Endothelial cell of umbilical vein (primary cell): ENCODE results near the gene PSMC3. TPM values are rescaled to one million over a fixed set of nuclear protein-coding genes. Genes with fewer than 3 reads are reported as not detected.

Experiments used
- BruUV-seq: library from RNA; stranded (reverse); fragments of 400-500 nt; replicated peaks from 2 replicates; lab custom pipeline; 2021; lab: Mats Ljungman, UMichigan
- CTCF ChIA-PET: fragments of 300-600, 350-600 bp; sonication (Branson Sonifier 250); formaldehyde crosslinking; loops from one replicate; lab custom pipeline; 2021; ENCODE audit warnings: antibody characterized with exemption, inconsistent platforms; lab: Charles Lee
- POLR2A ChIA-PET: fragments of 300-600, 350-600 bp; sonication (Branson Sonifier 250); formaldehyde crosslinking; loops from one replicate; lab custom pipeline; 2021; ENCODE audit warnings: antibody characterized with exemption, inconsistent platforms; lab: Charles Lee
- DNase-seq: peaks from one replicate; pipeline ENCODE4 v3.0.0-alpha.2; 2011; ENCODE audit warnings: low read depth, low spot score
- FAIRE-seq: peaks from 2 replicates; lab custom pipeline; 2011; peaks lifted over from hg19 to GRCh38; lab: Jason Lieb, UNC
- H2AFZ ChIP-seq: 2 replicates; pipeline ENCODE4 v1.6.0; 2012; ENCODE audit warnings: low read depth, low read length, control low read depth, inconsistent platforms
- H3K27ac ChIP-seq: 2 replicates; pipeline ENCODE4 v1.5.1; 2011; ENCODE audit warnings: low read depth, mild to moderate bottlenecking, control low read depth, low read length, moderate library complexity; ENCODE audit not compliant: insufficient read depth
- H3K27me3 ChIP-seq, 2 experiments: 2 replicates each; pipeline versions ENCODE4 v1.6.0 to v1.6.1; 2011; ENCODE audit warnings: low read length in 2 of 2, mixed read lengths in 1 of 2; ENCODE audit not compliant: control insufficient read depth in 2 of 2, insufficient read depth in 2 of 2
- H3K36me3 ChIP-seq, 2 experiments: 2 replicates in 1 of 2; 3 replicates in 1 of 2; pipeline ENCODE4 v1.5.1; 2011; ENCODE audit warnings: low read length in 2 of 2, mild to moderate bottlenecking in 1 of 2, moderate library complexity in 1 of 2; ENCODE audit not compliant: control insufficient read depth in 2 of 2, insufficient read depth in 2 of 2; ENCODE audit errors: extremely low read depth in 1 of 2
- H3K4me1 ChIP-seq: 3 replicates; pipeline ENCODE4 v1.5.1; 2011; ENCODE audit warnings: mild to moderate bottlenecking, low read length; ENCODE audit not compliant: control insufficient read depth, insufficient read depth; ENCODE audit errors: extremely low read depth
- H3K4me2 ChIP-seq: 2 replicates; pipeline ENCODE4 v1.6.1; 2011; ENCODE audit warnings: low read length, control low read depth, mixed read lengths; ENCODE audit not compliant: insufficient read depth
- H3K4me3 ChIP-seq, 3 experiments: fragments of 200-600 bp in 1 of 3; sonication (generic), shearing (Covaris generic) in 1 of 3; replicated peaks in 1 of 3; 2 replicates each; pipeline ENCODE4 v1.5.1; 2011 to 2016; ENCODE audit warnings: control low read depth in 3 of 3, low read length in 3 of 3, mild to moderate bottlenecking in 2 of 3, inconsistent platforms in 1 of 3, low read depth in 1 of 3, moderate library complexity in 1 of 3; ENCODE audit not compliant: insufficient read depth in 1 of 3
- H3K79me2 ChIP-seq: 2 replicates; pipeline ENCODE4 v1.6.0; 2012; ENCODE audit warnings: low read length, inconsistent platforms; ENCODE audit not compliant: control insufficient read depth, insufficient read depth
- H3K9ac ChIP-seq: replicated peaks from 2 replicates; pipeline ENCODE3; 2011; ENCODE audit warnings: low read length, control low read depth; ENCODE audit not compliant: insufficient read depth; ENCODE audit errors: extremely low read depth
- H3K9me1 ChIP-seq: replicated peaks from 3 replicates; pipeline ENCODE4 v1.6.0; 2011; ENCODE audit warnings: mild to moderate bottlenecking, low read length; ENCODE audit not compliant: control insufficient read depth, insufficient read depth; ENCODE audit errors: extremely low read depth
- H3K9me3 ChIP-seq: replicated peaks from 2 replicates; pipeline ENCODE4 v1.5.1; 2012; ENCODE audit warnings: low read length, inconsistent platforms; ENCODE audit not compliant: control insufficient read depth, insufficient read depth
- H4K20me1 ChIP-seq: replicated peaks from 2 replicates; pipeline ENCODE3; 2011; ENCODE audit warnings: mild to moderate bottlenecking, low read length; ENCODE audit not compliant: control insufficient read depth, insufficient read depth; ENCODE audit errors: extremely low read depth
- EZH2 ChIP-seq: IDR thresholded peaks from 2 replicates; pipeline ENCODE4 v1.6.1; 2012; ENCODE audit warnings: borderline replicate concordance, low read depth, mild to moderate bottlenecking, moderate library complexity, low read length, inconsistent platforms; ENCODE audit not compliant: severe bottlenecking
- FOS ChIP-seq: IDR thresholded peaks from 2 replicates; pipeline ENCODE4 v1.6.1; 2011; ENCODE audit warnings: mild to moderate bottlenecking, low read length, moderate library complexity, borderline replicate concordance; ENCODE audit not compliant: insufficient read depth
- GATA2 ChIP-seq: IDR thresholded peaks from 2 replicates; pipeline ENCODE4 v1.7.0; 2011; ENCODE audit warnings: low read depth, mild to moderate bottlenecking, moderate library complexity, mixed read lengths, low read length; ENCODE audit not compliant: insufficient read length, insufficient read depth
- JUN ChIP-seq: IDR thresholded peaks from 2 replicates; pipeline ENCODE4 v1.6.1; 2011; ENCODE audit warnings: borderline replicate concordance, low read depth; ENCODE audit not compliant: insufficient read length, insufficient read depth
- MYC ChIP-seq: IDR thresholded peaks from one replicate; pipeline ENCODE4 v1.6.1; 2011; ENCODE audit warnings: mild to moderate bottlenecking, low read depth, low read length
- POLR2A ChIP-seq: IDR thresholded peaks from 2 replicates; pipeline ENCODE4 v1.6.1; 2012; ENCODE audit warnings: low read depth, mild to moderate bottlenecking, control low read depth, low read length
- POLR2AphosphoS5 ChIP-seq: IDR thresholded peaks from 2 replicates; pipeline ENCODE4 v1.6.1; 2012; ENCODE audit warnings: low read depth, mild to moderate bottlenecking, control low read depth, low read length, moderate library complexity; ENCODE audit not compliant: insufficient read depth
- dilution Hi-C: fragments of 300-500 bp; cut with MboI; formaldehyde crosslinking; loops from one replicate; pipeline ENCODE4 v1.15.0; 2019; ENCODE audit warnings: low sequenced_read_pairs; ENCODE audit not compliant: extremely low pct_ligation_motif_present
- intact Hi-C: fragments of 100-400 bp; cut with micrococcal nuclease; formaldehyde crosslinking; loops from one replicate; pipeline ENCODE4 v1.10.0; 2022
- polyA plus RNA-seq, 4 experiments: library from polyadenylated mRNA; depleted of rRNA in 3 of 4; stranded (reverse) in 3 of 4; unstranded in 1 of 4; fragments of >200 nt; gene quantifications; 2 replicates each; pipeline versions ENCODE4 v1.2.1 to v1.2.3, GENCODE V29; 2011 to 2012; ENCODE audit warnings: missing spikeins in 1 of 4
- total RNA-seq: library from RNA; stranded (reverse); gene quantifications from 2 replicates; pipeline ENCODE4 v1.2.3, GENCODE V29; 2021
- TF ChIP-seq, protein P1 (sequence below), 2 donors: IDR thresholded peaks; 1 replicate in 1 of 2; 2 replicates in 1 of 2; pipeline ENCODE4 v1.5.1; 2011; ENCODE audit warnings: low read length in 2 of 2, mild to moderate bottlenecking in 2 of 2, moderate library complexity in 2 of 2, control low read depth in 1 of 2, inconsistent platforms in 1 of 2, low read depth in 1 of 2; ENCODE audit not compliant: insufficient read depth in 1 of 2; ENCODE audit errors: extremely low read depth in 1 of 2
- TF ChIP-seq, protein P2 (sequence below): IDR thresholded peaks from 2 replicates; pipeline ENCODE4 v1.6.1; 2011; ENCODE audit not compliant: insufficient read depth, insufficient read length

Gene PSMC3
- total and polyA plus RNA-seq, 2 donors (not counting 3 experiments of a cell fraction or from before 2014, with no cell fraction given) = 179 to 203 TPM

DNA sequence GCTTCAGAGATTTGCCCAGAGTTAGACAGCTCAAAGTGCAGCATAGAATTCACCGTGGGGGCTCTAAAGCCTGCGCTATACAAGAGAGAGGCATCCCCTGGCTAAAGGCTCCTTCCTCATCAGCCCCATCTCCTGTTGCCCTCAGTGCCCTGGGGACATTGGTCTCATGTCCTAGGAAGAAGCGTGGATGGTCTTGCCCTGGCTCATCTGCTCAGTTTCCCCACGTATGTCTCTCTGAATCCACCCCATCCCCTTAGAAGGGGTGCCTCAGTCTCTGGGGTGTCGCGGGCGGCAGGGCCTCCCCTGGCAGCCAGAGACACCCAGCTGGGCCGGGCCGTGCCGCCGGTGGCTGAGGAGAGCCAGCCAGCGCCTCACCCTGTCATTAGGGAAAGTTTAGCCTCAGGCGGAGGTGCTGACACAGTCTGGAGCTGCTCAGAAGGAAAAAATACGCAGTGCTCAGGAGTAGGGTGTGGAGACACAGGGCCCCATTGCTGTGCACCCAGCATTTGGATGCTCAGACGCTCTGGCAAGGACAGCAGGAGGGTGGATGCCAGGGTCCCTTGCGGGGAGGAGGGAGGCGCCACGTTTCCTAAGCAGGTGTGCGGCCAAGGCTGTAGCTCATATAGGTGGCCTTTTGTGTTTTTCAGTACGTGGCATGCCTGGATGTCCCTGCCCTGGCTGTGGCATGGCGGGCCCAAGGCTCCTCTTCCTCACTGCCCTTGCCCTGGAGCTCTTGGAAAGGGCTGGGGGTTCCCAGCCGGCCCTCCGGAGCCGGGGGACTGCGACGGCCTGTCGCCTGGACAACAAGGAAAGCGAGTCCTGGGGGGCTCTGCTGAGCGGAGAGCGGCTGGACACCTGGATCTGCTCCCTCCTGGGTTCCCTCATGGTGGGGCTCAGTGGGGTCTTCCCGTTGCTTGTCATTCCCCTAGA, 16.5 kb downstream of the PSMC3 start:
- TF ChIP-seq JUN (no peak), FOS (no peak), GATA2 (no peak), EZH2 (no peak), MYC (no peak), POLR2A (no peak), POLR2AphosphoS5 (no peak)
- TF ChIP-seq, protein P1, sequence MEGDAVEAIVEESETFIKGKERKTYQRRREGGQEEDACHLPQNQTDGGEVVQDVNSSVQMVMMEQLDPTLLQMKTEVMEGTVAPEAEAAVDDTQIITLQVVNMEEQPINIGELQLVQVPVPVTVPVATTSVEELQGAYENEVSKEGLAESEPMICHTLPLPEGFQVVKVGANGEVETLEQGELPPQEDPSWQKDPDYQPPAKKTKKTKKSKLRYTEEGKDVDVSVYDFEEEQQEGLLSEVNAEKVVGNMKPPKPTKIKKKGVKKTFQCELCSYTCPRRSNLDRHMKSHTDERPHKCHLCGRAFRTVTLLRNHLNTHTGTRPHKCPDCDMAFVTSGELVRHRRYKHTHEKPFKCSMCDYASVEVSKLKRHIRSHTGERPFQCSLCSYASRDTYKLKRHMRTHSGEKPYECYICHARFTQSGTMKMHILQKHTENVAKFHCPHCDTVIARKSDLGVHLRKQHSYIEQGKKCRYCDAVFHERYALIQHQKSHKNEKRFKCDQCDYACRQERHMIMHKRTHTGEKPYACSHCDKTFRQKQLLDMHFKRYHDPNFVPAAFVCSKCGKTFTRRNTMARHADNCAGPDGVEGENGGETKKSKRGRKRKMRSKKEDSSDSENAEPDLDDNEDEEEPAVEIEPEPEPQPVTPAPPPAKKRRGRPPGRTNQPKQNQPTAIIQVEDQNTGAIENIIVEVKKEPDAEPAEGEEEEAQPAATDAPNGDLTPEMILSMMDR (IDR thresholded peaks at IDR 0.05; ENCODE audit: extremely low read depth in 1 of 2, insufficient read depth in 1 of 2, low read depth in 1 of 2, low read length in 2 of 2) = no peak
- TF ChIP-seq, protein P2, sequence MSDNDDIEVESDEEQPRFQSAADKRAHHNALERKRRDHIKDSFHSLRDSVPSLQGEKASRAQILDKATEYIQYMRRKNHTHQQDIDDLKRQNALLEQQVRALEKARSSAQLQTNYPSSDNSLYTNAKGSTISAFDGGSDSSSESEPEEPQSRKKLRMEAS = no peak
- BruUV-seq = no TSS peak
- dilution Hi-C loops = no loop called here

More for the DNA sequence above, 16.5 kb downstream of the PSMC3 start:
- H3K9ac ChIP-seq = peak overlapping the region; percentile 94
- POLR2A ChIA-PET = no interaction called here
- DNase-seq (no peak), FAIRE-seq (no peak)
- no peaks in the 10 kb centered on the region for H3K9me3 ChIP-seq
- intact Hi-C loops = loop anchor here (2.0 to 10.0 kb wide), 4 partner anchors 142 to 445 kb away; partner anchors contain the start of gene CELF1
- peak overlapping the region; percentile 90 for H3K27ac ChIP-seq
- no peaks in the 10 kb centered on the region for H4K20me1 ChIP-seq
- H2AFZ ChIP-seq = no peak overlapping the region
- no peaks in the 10 kb centered on the region for H3K27me3 ChIP-seq
- H3K4me2 ChIP-seq = peak overlapping the region; percentile 68
- CTCF ChIA-PET = interaction anchor here (0.9 to 7.4 kb wide), 5 partner anchors 10 to 55 kb away, joined by 3 to 148 read pairs (median 4); no protein-coding TSS in a partner anchor
- H3K4me1 ChIP-seq = peaks cover 29% of the 10 kb centered on the region
- H3K4me3 ChIP-seq = peak overlapping the region; percentile 2 to 91 (median 72)
- H3K9me1 ChIP-seq = no peaks in the 10 kb centered on the region
- H3K36me3 ChIP-seq = peaks cover 5 to 25% of the 10 kb centered on the region in 2 experiments
- H3K79me2 ChIP-seq = peaks cover 25% of the 10 kb centered on the region
